ENCODE data around the gene TMPRSS11F. TPM values are rescaled to one million over a fixed set of nuclear protein-coding genes. Genes with fewer than 3 reads are reported as not detected.

The TMPRSS11F gene
- total RNA-seq (2021; ENCODE audit: unreplicated experiment) (not detected), Bru-seq, nascent RNA (percentile 1 among the genes with signal in this experiment), BruChase-seq, experiment 1, labeled RNA remaining after a 6-hour chase (percentile 1 among the genes with signal in this experiment), BruChase-seq, experiment 2, labeled RNA remaining after a 2-hour chase (percentile 5 among the genes with signal in this experiment)
- not detected in 2 replicates for polyA plus RNA-seq (2012)
- long read RNA-seq, result 0 reads

DNA sequence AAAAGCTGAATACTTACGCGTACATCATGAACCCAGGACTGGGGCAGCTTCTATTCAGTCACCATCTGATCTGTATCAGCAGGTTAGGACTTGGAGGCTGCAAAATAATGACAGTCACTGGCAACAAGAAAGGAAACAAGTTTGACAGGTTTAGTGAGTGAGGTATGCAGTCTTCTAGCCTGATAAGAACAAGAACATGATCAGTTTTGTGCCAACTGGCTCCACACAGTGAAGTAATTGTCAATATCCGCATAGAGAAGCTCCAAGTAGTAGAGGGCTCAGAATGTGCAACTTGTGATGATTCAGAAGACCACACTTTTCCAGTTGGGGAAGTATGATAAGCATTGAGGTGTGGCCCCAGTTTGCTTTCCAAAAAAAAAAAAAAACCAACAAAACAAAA, at the start of gene TMPRSS11F:
TSS of gene TMPRSS11F (minus strand) at position 77 of the 400 bp plus-strand sequence. CDS start at position 28, 49 bp downstream.
- Histone ChIP-seq H3K79me2 (ENCODE audit: insufficient read depth, low read length) (no peaks in the 10 kb centered on the region), H3K9me3 (ENCODE audit: control insufficient read depth in 1 of 2, insufficient read depth in 1 of 2, low read depth in 1 of 2, low read length in 2 of 2) (no peaks in the 10 kb centered on the region), H4K20me1 (ENCODE audit: insufficient read depth) (no peaks in the 10 kb centered on the region), H3K4me1 (ENCODE audit: control insufficient read depth in 1 of 2, insufficient read depth in 2 of 2, low read length in 2 of 2) (peaks cover 4 to 7% of the 10 kb centered on the region in 2 experiments; a peak in 2 of 4 replicates), H3K9ac (ENCODE audit: low read length) (no peak within 1 kb of the TSS), H3K27ac (ENCODE audit: low read depth, low read length) (no peak within 1 kb of the TSS), H2AFZ (ENCODE audit: low read depth, low read length, poor library complexity, severe bottlenecking) (peak within 1 kb of the TSS; percentile 17), H3K36me3 (ENCODE audit: control insufficient read depth in 1 of 2, insufficient read depth in 2 of 2, low read length in 2 of 2) (no peaks in the 10 kb centered on the region), H3K4me2 (ENCODE audit: low read length) (peak within 1 kb of the TSS; percentile 20), H3K9me2 (ENCODE audit: insufficient read depth) (no peaks in the 10 kb centered on the region), H3K4me3 (replicated peaks in 1 of 2; ENCODE audit: low read depth in 1 of 2, low read length in 2 of 2) (no peak within 1 kb of the TSS), H3K27me3 (ENCODE audit: insufficient read depth, low read length) (no peaks in the 10 kb centered on the region)
- ChIA-PET POLR2A (no interaction called here), CTCF (no interaction called here), RAD21 (ENCODE audit: low non-redundant PET in 1 of 2, low total read pairs in 2 of 2, uncharacterized antibody in 2 of 2, unreplicated experiment in 2 of 2) (no interaction called here)
- DNase-seq (ENCODE audit: low read depth, low spot score), result peak; percentile 34
- ATAC-seq, result peak; percentile 63; the same call in 1 of the 2 replicates
- TF ChIP-seq EGR1 (IDR thresholded peaks at IDR 0.05; ENCODE audit: low read depth) (no peak), POLR2AphosphoS5 (IDR thresholded peaks at IDR 0.05; ENCODE audit: low read depth, low read length) (no peak), JUND (IDR thresholded peaks at IDR 0.05) (peak; percentile 23; the same call in 1 of the 2 replicates), ZNF274 (IDR thresholded peaks at IDR 0.05; ENCODE audit: low read depth, low read length) (no peak), CBX3 (IDR thresholded peaks at IDR 0.05; ENCODE audit: low read depth) (no peak), SP1 (IDR thresholded peaks at IDR 0.05; ENCODE audit: low read depth) (peak; percentile 47)
- TF ChIP-seq, protein P1, sequence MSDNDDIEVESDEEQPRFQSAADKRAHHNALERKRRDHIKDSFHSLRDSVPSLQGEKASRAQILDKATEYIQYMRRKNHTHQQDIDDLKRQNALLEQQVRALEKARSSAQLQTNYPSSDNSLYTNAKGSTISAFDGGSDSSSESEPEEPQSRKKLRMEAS (IDR thresholded peaks at IDR 0.05), result no peak
- TF ChIP-seq, protein P2, sequence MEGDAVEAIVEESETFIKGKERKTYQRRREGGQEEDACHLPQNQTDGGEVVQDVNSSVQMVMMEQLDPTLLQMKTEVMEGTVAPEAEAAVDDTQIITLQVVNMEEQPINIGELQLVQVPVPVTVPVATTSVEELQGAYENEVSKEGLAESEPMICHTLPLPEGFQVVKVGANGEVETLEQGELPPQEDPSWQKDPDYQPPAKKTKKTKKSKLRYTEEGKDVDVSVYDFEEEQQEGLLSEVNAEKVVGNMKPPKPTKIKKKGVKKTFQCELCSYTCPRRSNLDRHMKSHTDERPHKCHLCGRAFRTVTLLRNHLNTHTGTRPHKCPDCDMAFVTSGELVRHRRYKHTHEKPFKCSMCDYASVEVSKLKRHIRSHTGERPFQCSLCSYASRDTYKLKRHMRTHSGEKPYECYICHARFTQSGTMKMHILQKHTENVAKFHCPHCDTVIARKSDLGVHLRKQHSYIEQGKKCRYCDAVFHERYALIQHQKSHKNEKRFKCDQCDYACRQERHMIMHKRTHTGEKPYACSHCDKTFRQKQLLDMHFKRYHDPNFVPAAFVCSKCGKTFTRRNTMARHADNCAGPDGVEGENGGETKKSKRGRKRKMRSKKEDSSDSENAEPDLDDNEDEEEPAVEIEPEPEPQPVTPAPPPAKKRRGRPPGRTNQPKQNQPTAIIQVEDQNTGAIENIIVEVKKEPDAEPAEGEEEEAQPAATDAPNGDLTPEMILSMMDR (IDR thresholded peaks at IDR 0.05 in 2 of 3, conservative IDR thresholded peaks at IDR 0.05 in 1 of 3; ENCODE audit: borderline replicate concordance in 1 of 3, insufficient read depth in 1 of 3, low read depth in 2 of 3, low read length in 2 of 3), result no peak
- TF ChIP-seq, protein P3, sequence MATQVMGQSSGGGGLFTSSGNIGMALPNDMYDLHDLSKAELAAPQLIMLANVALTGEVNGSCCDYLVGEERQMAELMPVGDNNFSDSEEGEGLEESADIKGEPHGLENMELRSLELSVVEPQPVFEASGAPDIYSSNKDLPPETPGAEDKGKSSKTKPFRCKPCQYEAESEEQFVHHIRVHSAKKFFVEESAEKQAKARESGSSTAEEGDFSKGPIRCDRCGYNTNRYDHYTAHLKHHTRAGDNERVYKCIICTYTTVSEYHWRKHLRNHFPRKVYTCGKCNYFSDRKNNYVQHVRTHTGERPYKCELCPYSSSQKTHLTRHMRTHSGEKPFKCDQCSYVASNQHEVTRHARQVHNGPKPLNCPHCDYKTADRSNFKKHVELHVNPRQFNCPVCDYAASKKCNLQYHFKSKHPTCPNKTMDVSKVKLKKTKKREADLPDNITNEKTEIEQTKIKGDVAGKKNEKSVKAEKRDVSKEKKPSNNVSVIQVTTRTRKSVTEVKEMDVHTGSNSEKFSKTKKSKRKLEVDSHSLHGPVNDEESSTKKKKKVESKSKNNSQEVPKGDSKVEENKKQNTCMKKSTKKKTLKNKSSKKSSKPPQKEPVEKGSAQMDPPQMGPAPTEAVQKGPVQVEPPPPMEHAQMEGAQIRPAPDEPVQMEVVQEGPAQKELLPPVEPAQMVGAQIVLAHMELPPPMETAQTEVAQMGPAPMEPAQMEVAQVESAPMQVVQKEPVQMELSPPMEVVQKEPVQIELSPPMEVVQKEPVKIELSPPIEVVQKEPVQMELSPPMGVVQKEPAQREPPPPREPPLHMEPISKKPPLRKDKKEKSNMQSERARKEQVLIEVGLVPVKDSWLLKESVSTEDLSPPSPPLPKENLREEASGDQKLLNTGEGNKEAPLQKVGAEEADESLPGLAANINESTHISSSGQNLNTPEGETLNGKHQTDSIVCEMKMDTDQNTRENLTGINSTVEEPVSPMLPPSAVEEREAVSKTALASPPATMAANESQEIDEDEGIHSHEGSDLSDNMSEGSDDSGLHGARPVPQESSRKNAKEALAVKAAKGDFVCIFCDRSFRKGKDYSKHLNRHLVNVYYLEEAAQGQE (IDR thresholded peaks at IDR 0.05; ENCODE audit: low read depth), result no peak
- no TSS peak for BruUV-seq (replicated peaks)
- intact Hi-C loops (cut with micrococcal nuclease), result no loop called here

Data from HCT116 (cell line).